Lung (tissue), 12 donors: ENCODE data around the gene THOC6. TPM values are rescaled to one million over a fixed set of nuclear protein-coding genes. Genes with fewer than 3 reads are reported as not detected.

Experiments
- ATAC-seq: fragments of 200-7000 bp; cut with Tn5 transposase; one replicate; pipeline ENCODE4 v1.9.1; 2020; ENCODE audit warnings: moderate number of reproducible peaks; ENCODE audit not compliant: insufficient read depth, low FRiP score
- DNase-seq, 3 donors: peaks; one replicate each; pipeline ENCODE4 v3.0.0-alpha.2; 2013 to 2017
- H3K27ac ChIP-seq, 2 donors: one replicate each; pipeline ENCODE4 v1.5.1; 2013; ENCODE audit warnings: mild to moderate bottlenecking in 2 of 2, moderate library complexity in 2 of 2, control low read depth in 1 of 2, inconsistent platforms in 1 of 2, low read depth in 1 of 2, low read length in 1 of 2
- H3K27me3 ChIP-seq, 3 donors: one replicate each; pipeline ENCODE4 v1.5.1; 2013; ENCODE audit warnings: low read length in 2 of 3; ENCODE audit not compliant: control insufficient read depth in 3 of 3, insufficient read depth in 3 of 3
- H3K36me3 ChIP-seq, 4 donors: one replicate each; pipeline ENCODE4 v1.5.1; 2013; ENCODE audit warnings: low read length in 4 of 4, mild to moderate bottlenecking in 1 of 4, moderate library complexity in 1 of 4; ENCODE audit not compliant: control insufficient read depth in 4 of 4, insufficient read depth in 4 of 4
- H3K4me1 ChIP-seq, 5 donors: one replicate each; pipeline ENCODE4 v1.5.1; 2013; ENCODE audit warnings: low read length in 5 of 5, mild to moderate bottlenecking in 2 of 5, moderate library complexity in 1 of 5; ENCODE audit not compliant: control insufficient read depth in 5 of 5, insufficient read depth in 5 of 5
- H3K4me3 ChIP-seq: one replicate; pipeline ENCODE4 v1.5.1; 2013; ENCODE audit warnings: mild to moderate bottlenecking, control low read depth, moderate library complexity
- H3K9ac ChIP-seq, 2 donors: one replicate each; pipeline ENCODE4 v1.5.1; 2013; ENCODE audit warnings: low read length in 2 of 2, control low read depth in 1 of 2; ENCODE audit not compliant: insufficient read depth in 1 of 2
- H3K9me3 ChIP-seq, 4 donors: one replicate each; pipeline ENCODE4 v1.5.1; 2013; ENCODE audit warnings: low read length in 3 of 4, mild to moderate bottlenecking in 1 of 4, moderate library complexity in 1 of 4; ENCODE audit not compliant: control insufficient read depth in 4 of 4, insufficient read depth in 3 of 4
- CTCF ChIP-seq: IDR thresholded peaks from 2 replicates; pipeline ENCODE4 v1.5.1; 2012; ENCODE audit warnings: mild to moderate bottlenecking; ENCODE audit errors: control extremely low read depth, extremely low read depth
- WGBS, 2 donors: extraction: QIAGEN DNeasy Blood & Tissue Kit; methylation state at CpG; one replicate each; pipeline ENCODE4 v1.1.7; 2013; 5-methylcytosine and 5-hydroxymethylcytosine counted together
- polyA plus RNA-seq, 2 donors: library from polyadenylated mRNA; stranded (reverse); fragments of 200-250 nt; gene quantifications; one replicate each; pipeline ENCODE4 v1.2.1, GENCODE V29; 2013
- total RNA-seq, 2 donors: library from RNA; depleted of rRNA in 1 of 2; stranded (reverse); fragments of >200 nt in 1 of 2; gene quantifications; one replicate each; pipeline ENCODE4 v1.2.1, GENCODE V29; 2014 to 2021
- donor health status: control.
- donor health status: control.
- donor health status: Bipolar disorder and iron deficiency.
- donor health status: healthy.
- donor health status: DM: yes; HTN: yes; CAD: no.

Gene THOC6
- total and polyA plus RNA-seq, 4 donors: 12.7 to 58.3 (median 40.0) TPM

GRCh38 chr16:3038896-3039295 is 15.1 kb downstream of the THOC6 start:
- WGBS, 2 donors: 85 to 86% methylated on average over 5 of the region's 5 CpGs
- Histone ChIP-seq H3K9ac (no peak overlapping the region), H3K4me1 (peaks cover 0 to 4% (median 0%) of the 10 kb centered on the region in 5 donors), H3K27ac (no peak overlapping the region), H3K4me3 (no peak overlapping the region), H3K36me3 (no peaks in the 10 kb centered on the region), H3K27me3 (peaks cover 0 to 56% (median 51%) of the 10 kb centered on the region in 3 donors), H3K9me3 (no peaks in the 10 kb centered on the region)
- no peak for ATAC-seq
- no peak for TF ChIP-seq CTCF
- no peak for DNase-seq

- no peak for TF ChIP-seq CTCF
- Histone ChIP-seq H3K27ac (no peak overlapping the region), H3K4me1 (peaks cover 0 to 6% (median 3%) of the 10 kb centered on the region in 5 donors), H3K4me3 (no peak overlapping the region), H3K9me3 (no peaks in the 10 kb centered on the region), H3K27me3 (peaks cover 0 to 60% (median 52%) of the 10 kb centered on the region in 3 donors), H3K9ac (no peak overlapping the region), H3K36me3 (no peaks in the 10 kb centered on the region)
- 67 to 82% methylated on average over 3 of the region's 3 CpGs for WGBS, 2 donors
- no peak for DNase-seq
- ATAC-seq: no peak
Measured at GRCh38 chr16:3042376-3042775, 18.5 kb downstream of the THOC6 start.

- no peak overlapping the region for H3K9ac ChIP-seq
- peaks cover 0 to 6% (median 3%) of the 10 kb centered on the region in 5 donors for H3K4me1 ChIP-seq
- ATAC-seq (no peak), DNase-seq (no peak)
- peaks cover 0 to 58% (median 49%) of the 10 kb centered on the region in 3 donors for H3K27me3 ChIP-seq
- no peak overlapping the region for H3K4me3 ChIP-seq
- no peaks in the 10 kb centered on the region for H3K36me3 ChIP-seq
- no peaks in the 10 kb centered on the region for H3K9me3 ChIP-seq
- 90 to 96% methylated on average over 6 of the region's 6 CpGs for WGBS, 2 donors
- TF ChIP-seq CTCF: no peak
- no peak overlapping the region for H3K27ac ChIP-seq
Measured at GRCh38 chr16:3044708-3045107, 20.9 kb downstream of the THOC6 start.
